Uterus (tissue), 2 donors: Measurements from ENCODE around the gene UPK3B.
"Not testable (repeated sequence)": the region's sequence is repeated elsewhere in the genome, so short reads cannot be mapped to it uniquely, and the experiment has no call there.

ENCODE experiments used
- POLR2A ChIP-seq, 2 donors: fragments of 450-650 bp; IDR thresholded peaks; one replicate each; pipeline ENCODE4 v1.6.1; 2016; ENCODE audit warnings: antibody characterized with exemption in 2 of 2, mild to moderate bottlenecking in 1 of 2, moderate library complexity in 1 of 2
- TF ChIP-seq, protein P1 (sequence below), 4 experiments: fragments of 200-600 bp in 2 of 4; fragments of 450-650 bp in 2 of 4; sonication (generic) in 2 of 4; IDR thresholded peaks; one replicate each; pipeline ENCODE4 v1.5.1; 2016 to 2019; ENCODE audit warnings: antibody characterized with exemption in 4 of 4, mild to moderate bottlenecking in 2 of 4, moderate library complexity in 1 of 4

DNA sequence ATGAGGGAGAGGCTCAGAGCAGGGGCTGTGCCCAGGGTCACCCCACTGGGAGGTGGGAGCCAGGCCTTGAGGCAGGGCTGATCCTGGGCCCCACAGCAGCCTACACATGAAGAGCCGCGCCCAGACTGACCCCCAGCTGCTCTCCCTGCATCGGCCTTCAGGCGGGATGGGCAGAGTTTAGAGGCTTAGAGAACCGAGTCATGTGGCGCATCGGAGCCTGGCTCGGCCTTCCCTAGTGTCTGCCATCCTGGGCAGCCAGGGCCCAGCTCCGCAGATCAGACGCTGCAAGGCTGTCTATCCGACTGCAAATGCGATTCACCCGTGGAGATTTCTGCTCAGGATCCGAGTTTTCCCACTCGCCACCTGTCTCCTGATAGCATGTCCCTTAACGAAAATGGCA is 7.5 kb upstream of the UPK3B start:
- TF ChIP-seq, protein P1, sequence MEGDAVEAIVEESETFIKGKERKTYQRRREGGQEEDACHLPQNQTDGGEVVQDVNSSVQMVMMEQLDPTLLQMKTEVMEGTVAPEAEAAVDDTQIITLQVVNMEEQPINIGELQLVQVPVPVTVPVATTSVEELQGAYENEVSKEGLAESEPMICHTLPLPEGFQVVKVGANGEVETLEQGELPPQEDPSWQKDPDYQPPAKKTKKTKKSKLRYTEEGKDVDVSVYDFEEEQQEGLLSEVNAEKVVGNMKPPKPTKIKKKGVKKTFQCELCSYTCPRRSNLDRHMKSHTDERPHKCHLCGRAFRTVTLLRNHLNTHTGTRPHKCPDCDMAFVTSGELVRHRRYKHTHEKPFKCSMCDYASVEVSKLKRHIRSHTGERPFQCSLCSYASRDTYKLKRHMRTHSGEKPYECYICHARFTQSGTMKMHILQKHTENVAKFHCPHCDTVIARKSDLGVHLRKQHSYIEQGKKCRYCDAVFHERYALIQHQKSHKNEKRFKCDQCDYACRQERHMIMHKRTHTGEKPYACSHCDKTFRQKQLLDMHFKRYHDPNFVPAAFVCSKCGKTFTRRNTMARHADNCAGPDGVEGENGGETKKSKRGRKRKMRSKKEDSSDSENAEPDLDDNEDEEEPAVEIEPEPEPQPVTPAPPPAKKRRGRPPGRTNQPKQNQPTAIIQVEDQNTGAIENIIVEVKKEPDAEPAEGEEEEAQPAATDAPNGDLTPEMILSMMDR (IDR thresholded peaks at IDR 0.05), result not testable (repeated sequence)
- not testable (repeated sequence) for TF ChIP-seq POLR2A (IDR thresholded peaks at IDR 0.05)
